GM19467 (cell line): ENCODE data around the gene GOLGA6L10.
"Not testable (repeated sequence)": the region's sequence is repeated elsewhere in the genome, so short reads cannot be mapped to it uniquely, and the experiment has no call there.

ENCODE experiments used
- ATAC-seq: cut with Tn5 transposase; IDR thresholded peaks from one replicate; pipeline ENCODE4 v1.9.1; 2021; ENCODE audit warnings: mild to moderate bottlenecking, moderate library complexity; ENCODE audit not compliant: unreplicated experiment

GOLGA6L10 gene

DNA sequence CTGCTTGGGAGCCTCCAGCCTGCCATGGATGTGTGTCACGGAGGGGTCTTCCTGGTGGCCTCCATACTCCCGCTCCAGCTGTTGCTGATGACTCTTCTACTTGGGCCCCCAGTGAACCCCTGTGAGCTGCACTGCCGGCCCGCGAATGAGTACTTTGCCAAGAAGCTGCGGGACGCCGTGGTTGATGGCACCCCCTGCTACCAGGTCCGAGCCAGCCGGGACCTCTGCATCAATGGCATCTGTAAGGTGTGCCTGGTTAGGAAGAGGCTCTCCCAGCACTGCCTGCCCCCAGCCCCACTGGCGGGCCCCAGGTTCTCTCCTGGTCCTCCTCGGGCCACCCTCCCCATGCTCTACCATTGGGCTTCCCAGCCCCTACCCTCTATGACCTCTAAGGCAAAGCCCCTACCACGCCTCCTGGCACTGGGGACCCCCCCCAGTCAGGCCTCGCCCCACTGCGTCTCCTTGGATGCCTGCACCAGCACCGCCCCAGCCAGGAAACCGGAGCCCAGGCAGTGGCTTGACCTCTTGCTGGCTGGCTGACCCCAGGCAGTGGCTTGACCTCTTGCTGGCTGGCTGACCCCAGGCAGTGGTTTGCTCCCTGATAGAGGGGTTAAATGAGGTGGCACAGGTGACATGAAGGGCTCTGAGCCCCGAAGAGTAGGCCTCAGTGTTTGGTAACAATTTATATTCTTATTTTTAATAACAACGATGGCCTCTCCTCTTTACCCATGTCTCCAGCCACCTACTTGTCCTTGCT lies 29.6 kb downstream of the GOLGA6L10 start:
- ATAC-seq = not testable (repeated sequence)

DNA sequence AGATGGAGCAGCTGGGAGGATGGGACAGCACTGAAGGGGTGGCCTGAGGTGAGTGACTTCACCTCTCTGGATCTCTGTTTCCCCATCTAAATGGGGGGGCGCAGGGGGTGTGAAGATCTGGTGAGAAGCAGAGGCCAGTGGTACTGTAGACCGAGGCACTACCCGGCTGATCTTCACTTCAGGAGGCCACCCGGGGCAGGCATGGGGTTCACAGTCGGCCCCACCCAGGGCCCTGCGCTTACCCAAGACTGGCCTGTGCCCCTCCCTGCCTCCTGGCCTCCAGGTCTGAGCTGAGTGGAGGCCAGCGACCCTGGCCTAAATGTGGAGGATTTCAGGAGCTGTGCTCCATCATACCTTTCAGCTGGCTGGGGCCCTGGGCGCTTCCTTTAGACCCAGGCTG lies 31.0 kb downstream of the GOLGA6L10 start:
- not testable (repeated sequence) for ATAC-seq

DNA sequence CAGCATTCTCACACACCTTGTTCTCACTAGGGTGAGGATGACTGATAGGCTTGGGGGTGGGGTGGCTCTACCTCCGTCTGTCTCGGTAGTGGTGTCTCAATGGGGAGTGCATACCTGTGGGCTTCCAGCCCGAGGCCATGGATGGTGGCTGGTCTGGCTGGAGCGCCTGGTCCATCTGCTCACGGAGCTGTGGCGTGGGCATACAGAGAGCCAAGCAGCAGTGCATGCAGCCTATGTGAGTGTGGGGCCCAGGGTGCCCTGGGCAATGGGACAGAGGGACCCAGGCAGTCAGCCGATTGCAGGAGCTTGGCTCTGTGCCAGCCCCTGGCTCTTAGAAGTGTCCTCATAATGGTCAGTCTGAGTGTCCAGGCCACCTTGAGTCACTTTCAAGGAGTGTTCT lies 31.8 kb downstream of the GOLGA6L10 start:
- not testable (repeated sequence) for ATAC-seq

DNA sequence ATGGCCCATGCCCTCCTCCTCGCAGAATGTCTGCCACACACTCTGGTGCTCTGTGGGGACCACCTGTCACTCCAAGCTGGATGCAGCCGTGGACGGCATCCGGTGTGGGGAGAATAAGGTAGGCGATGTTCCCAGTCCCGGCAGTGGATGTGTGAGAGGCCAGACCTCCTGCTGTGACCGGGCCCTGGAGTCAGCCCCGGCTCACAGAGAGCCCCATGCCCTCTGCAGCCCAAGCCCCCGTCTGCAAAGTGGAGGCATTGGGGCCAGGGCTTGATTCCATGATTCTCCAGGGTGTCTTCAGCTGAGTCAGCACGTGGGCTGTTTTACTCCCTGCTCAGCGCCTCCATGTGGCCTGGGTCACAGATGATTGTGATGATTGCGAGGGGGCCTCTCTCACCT lies 32.2 kb downstream of the GOLGA6L10 start:
- no peak for ATAC-seq

DNA sequence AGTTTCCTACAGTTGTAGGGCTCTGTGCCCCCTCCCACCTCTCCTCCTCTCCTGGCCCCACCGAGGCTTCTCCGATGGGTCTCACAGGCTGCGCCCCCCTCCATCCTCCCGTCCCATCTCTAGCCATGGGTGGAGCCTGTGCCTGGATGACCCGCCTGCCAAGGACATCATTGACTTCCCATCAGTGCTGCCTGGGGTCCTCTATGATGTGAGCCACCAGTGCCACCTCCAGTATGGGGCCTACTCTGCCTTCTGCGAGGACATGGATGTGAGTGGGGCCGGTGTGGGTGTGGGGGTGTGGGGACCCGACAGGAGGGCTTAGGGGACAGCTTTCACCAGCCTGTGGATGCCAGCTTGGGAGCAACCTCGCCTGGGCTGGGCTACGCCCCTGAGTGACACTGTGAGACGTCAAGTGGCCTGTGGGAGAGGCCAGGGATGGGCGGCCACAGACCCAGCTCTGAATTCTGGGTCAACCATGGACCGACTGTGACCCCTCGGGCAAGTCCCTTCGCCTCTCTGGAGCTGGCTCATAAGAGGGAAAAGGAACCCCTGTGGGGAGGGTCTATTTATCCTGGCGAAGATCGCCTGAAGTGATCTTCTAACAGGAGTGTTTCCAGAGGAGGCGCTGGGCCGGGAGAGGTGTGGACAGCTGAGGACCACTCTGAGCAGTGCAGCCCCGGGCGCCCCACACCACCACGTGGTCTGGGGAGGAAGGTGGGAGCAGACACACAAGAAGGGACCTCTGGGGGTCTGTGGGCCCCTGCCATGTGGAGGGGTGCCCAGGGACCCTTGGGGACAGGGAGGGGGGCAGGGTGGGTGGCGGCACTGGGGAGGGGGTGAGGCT lies 32.8 kb downstream of the GOLGA6L10 start:
- ATAC-seq = not testable (repeated sequence)

DNA sequence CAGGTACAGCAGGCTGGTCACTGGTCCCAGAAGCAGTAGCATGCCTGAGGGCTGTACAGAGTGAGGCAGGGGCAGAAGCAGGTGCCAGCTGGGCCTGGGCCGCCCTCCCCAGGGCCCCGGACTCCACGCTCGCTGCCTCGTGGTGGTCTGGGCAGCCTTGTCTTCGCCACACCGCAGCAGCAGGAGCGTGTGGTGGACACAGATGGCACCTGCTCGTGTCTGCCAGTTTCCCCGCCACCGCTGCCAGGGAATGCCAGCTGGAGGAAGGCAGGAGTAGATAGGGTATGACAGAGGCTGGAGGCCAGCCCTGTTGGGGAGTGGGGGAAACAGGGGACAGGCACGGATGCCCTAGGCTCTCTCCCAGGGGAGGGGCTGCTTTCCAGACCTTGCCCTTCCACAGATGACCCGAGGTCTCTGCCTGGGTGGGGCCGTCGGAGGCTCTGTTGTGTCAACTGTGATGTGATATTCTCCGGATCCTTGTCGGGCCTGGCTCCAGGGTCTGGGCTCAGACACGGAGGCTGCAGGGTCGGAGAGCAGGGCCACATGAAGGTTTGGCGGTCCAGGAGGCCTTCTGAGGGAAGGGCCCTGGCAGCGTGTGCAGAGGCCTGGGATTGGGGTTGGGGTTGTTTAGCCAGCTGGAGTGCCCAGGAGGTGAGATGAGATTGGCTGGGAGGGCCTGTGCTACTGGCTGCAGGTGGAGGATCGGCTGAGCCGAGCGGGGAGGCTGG lies 33.6 kb downstream of the GOLGA6L10 start:
- no peak for ATAC-seq

DNA sequence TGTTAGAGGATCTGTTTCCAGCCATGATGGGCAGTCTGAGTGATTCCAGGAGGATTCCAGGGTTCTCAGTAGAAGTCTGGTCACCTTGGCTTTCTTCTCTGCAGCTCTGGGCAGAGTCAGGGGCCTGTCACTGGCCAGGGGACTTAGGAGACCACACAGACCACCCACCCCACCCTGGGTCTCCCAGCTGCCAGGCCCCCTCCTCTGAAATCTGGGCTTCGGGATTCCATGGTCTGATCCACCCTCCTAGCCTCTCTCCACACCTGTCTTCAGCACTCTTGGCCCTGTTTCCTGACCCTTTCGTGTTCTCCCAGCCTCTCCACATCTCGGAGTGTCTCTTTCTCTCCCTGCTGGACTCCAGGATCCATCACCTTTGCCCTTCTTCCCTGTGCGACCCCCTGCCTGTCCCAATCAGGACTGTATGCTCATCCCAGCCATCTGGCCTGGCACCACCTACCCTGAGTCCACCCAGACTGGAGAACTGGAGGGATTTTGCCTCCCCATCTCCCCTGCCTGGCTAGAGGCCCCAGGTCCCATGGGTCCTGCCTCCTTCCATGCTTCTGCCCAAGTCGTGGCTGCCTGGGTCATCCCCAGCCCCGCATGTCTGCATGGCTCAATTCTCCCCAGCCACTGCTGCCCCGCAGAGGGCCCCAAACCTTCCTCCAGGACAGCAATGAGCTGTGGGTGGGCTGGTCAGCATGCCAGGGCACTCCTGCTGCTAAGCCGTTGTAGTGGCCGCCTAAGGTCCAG lies 34.3 kb downstream of the GOLGA6L10 start:
- ATAC-seq = no peak

DNA sequence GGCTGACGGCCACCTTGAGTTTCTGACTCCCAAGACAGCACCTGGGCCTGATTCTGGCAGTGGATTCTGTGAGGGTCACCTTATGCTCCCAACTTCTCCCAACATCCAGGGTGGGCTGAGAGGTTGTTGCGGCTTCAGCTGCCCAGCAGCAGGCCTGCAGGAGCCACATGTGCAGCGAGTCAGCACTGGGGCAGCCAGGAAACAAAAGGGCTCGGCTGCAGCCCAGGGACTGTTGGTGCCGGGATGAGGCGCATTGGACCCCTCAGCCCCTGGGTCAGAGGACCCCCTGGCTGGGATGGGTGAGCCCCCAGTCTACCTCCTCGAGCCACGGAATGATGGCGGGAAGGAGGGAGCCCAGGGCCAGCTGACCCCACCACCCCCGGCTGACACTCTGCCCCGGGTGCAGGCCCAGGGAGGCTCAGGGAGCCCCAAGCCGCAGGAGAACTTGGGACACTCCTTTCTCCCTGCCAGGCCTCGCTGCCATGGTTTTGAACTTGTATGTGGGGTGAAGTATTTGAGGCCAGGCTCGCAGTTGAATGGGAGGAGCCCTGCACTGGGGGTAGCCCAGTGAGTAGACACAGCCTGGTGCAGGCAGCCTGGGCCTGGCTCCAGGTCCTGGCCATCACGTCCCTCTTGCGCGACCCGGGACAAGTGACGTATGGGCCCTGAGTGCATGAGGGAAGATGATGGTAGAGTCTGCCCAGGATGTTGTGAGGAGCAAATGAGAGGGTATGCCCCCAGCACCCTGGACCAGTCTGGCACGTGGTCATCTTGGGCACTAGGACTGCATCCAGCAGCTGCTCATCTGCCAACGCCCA lies 35.1 kb downstream of the GOLGA6L10 start:
- ATAC-seq = not testable (repeated sequence)

DNA sequence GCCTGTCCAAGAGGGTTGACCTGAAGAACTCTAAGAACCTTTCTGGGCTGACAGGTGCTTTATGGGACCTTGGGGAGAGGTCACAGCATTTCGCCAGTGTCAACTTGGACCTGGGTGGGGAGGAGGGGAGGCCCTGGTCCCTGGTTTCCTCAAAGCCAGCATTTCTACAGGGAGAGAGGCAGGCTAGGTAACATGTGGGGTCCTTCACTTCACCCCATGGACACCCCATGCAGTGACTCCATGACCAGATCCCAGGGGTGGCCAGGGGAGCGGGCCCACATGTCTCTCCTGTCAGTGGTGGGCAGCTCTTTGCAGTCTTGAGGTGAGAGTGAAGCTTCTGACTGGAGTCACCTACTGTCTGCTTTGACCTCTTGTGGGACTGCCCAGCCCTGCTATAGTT lies 35.8 kb downstream of the GOLGA6L10 start:
- no peak for ATAC-seq

DNA sequence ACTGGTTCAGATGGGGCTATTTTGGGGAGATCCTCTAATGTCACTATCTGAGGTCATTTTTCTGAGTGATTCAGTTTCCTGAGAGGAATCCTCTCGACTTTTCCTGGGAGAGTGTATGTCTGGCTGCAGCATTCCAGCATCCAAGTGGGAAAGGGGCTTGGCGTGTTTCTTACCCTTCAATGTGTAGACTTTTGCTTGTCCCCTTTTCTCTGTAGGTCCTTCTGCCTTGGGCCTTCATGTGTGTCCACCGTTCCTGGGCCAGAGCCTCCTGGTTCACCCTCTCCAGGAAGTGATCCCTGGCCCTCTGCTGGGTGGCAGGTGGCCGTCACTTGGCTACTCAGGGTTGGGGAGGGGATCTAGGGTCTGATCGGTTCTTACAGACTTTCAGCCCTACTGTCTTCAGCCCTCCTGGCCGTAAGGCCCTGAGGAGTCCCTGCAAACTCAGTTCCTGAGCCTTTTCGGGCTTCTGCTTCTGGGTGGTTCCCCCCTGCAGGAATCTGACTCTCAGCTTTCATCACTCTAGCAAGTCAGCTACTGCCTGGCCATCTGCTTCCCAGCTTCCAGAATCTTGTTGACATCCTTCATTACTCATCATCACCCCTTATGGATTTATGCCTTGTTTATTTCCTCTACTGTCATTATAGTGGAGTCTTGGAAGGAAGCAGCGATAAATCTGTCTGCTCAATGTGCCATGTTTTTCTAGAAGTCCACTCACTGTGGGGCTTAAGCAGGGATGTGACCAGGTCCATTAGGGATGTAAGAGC lies 36.5 kb downstream of the GOLGA6L10 start:
- ATAC-seq = no peak

DNA sequence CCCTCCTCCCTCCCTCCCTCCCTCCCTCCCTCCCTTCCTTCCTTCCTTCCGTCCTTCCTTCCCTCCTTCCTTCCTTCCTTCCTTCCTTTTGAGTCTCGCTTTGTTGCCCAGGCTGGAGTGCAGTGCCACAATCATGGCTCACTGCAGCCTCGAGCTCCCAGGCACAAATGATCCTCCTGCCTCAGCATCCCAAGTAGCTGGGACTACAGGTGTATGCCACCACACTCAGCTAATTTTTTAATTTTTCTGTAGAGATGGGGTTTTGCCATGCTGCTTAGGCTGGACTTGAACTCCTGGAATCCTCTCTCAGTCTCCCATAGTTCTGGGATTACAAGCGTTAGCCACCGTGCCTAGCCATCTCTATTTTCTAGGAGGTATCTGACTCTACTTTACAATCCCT lies 38.0 kb downstream of the GOLGA6L10 start:
- ATAC-seq = not testable (repeated sequence)

DNA sequence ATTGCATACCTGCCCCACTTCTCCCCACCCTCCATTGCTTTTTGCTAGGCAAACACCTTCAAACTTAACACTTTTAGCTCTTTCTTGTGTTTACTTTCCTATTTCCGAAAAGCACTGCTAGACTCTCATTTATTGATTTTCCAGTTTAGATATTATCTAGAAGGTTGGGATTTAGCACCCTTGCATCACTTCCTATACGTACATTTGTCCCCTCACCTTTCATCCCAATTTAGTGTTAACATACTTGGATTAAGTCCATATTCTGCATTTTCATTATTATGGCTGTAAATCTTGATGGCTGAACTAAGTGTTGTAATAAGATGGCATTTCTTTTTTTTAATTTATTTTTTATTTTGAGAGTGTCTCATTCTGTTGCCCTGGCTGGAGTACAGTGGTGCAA lies 39.5 kb downstream of the GOLGA6L10 start:
- ATAC-seq = no peak

DNA sequence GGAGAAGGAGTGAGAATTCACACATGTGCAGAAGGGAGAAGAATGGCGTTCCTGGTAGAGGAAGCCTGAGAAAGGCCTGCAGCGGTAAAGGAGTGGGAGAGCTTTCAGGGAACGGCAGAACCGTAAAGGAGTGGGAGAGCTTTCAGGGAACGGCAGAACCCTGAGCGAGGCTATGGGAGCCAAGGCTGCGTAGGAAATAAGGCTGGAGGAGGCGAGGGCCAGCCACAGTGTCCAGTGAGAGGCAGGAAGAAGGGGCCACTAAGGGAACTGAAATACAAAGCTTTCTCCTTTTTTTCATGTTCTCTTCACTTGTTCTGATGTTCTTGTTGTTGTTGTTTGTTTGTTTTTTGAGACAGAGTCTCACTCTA lies 41.6 kb downstream of the GOLGA6L10 start:
- no peak for ATAC-seq

DNA sequence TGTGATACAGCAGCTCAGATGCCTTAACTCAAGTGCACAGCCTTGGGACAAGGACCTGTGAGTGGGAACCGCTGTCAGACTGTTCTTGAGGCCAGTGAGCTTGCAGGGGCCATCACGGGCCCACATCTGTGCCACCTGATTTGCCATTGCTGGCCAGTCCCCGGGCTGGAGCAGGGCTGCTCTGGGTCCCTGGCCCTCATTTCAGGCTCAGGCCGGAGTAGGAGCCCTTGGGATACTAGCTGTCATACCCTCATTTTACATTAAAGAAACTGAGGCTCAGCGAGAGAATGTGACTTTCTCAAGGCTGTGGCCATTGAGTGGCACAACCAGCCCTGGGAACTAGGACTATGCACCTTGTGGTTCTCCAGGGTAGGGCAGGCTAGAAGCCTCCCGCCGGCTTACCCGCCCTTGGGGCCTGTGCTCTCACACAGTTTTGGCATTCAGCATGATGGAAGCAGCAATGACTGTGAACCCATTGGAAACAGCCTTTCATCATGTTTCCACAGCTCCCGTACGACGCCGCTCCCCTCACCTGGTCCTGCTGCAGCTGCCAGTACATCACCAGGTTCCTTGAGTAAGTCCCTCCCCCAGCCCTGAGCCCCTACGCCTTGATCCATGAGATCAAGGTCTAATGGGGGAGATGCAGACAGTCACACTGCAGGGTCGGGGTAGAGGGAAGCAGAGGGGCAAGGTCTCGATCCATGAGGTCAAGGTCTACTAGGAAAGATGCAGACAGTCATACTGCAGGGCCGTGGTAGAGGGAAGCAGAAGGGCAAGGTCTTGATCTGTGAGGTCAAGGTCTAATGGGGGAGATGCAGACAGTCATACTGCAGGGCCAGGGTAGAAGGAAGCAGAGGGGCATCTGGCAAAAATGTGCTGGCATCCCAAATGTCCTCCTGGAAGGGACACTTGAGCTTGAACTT lies 42.2 kb downstream of the GOLGA6L10 start:
- ATAC-seq = no peak

DNA sequence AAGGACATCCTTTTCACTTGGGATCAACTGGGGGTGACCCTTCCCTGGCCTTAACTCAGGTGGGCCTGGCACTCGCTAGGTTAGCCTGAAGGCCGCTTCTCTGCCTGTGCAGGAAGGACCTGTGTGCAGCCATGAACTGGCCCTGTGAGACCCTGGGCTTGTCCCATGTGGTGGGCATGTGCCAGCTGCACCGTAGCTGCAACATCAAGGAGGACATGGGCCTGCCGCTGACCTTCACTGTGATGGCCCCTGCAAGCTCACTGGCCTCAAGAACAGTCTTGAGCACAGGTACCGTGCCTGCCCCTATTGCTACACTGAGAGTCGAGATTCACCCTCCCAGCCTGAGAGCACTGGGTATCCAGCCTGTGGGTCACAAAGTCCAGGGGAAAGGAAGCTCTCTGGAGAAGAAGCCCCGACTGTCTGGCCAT lies 43.6 kb downstream of the GOLGA6L10 start:
- ATAC-seq = no peak

DNA sequence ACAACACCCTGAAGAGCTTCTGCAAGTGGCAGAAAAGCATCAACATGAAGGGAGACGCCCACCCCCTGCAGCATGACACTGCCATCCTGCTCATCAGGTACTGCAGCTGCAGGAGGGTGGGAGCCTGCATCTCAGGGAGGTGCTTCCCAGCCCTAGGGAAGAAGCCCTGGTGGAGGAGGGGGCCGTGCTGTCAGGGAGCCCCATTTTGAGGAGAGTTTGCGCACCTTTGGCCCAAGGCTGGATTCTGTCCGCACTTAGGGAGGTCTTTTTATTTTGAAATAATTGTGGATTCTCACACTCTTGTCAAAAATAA lies 44.5 kb downstream of the GOLGA6L10 start:
- no peak for ATAC-seq

DNA sequence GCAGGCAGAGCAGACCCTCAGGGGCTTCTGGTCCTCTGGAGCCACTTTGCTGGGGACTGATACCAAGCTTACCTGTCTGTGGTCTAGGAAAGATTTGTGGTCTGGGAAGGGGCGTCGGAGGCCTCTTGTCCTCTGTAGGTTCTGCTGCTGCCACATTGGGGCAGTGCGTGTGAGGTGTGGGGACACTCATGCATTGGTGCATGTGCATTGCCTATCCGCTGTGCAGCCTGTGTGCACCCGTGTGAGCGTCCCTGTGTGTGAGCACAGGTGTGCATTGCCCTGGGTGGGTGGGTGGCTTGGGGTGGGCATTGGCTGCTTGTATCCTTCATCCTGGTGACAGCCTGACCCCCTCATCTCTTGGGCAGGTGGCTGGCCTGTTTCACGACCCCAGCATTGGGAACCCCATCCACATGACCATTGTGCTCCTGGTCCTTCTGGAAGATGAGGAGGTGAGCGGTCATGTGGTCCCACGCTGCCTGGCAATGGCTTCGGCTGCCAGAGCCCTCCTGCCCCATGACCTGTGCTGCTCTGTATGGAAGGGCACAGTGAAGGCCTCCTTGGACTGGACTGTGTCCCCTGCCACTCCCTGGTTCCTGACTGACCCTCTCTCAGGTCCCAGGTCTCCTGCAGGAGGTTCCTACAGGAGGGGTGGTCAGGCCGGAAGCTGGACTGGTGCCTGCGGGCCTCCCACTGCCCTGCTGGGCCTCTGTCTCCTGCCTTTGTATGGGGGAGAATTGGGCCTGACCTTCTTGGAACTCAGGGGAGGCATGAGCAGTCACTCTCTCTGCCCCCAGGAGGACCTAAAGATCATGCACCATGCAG lies 45.1 kb downstream of the GOLGA6L10 start:
- no peak for ATAC-seq
